B cell (primary cell): Measurements from ENCODE around the gene LSM4. TPM values are rescaled to one million over a fixed set of nuclear protein-coding genes. Genes with fewer than 3 reads are reported as not detected.
A peak's percentile ranks its signal among the peaks of the same experiment; 100 is the strongest.

Experiments used
- ATAC-seq: fragments of 200-7000 bp; cut with Tn5 transposase; one replicate; pipeline ENCODE4 v1.10.0; 2021; ENCODE audit warnings: low read depth, mild to moderate bottlenecking, moderate number of reproducible peaks, moderate library complexity
- CTCF ChIA-PET: fragments of 350-600 bp; sonication (Branson Sonifier 250); formaldehyde crosslinking; loops from one replicate; lab custom pipeline; 2021; ENCODE audit warnings: antibody characterized with exemption, inconsistent platforms; lab: Charles Lee
- POLR2A ChIA-PET: fragments of 350-600 bp; sonication (Branson Sonifier 250); formaldehyde crosslinking; loops from one replicate; lab custom pipeline; 2021; ENCODE audit warnings: antibody characterized with exemption; lab: Charles Lee
- DNase-seq: peaks from one replicate; pipeline ENCODE4 v3.0.0; 2013
- H2AFZ ChIP-seq: 2 replicates; pipeline ENCODE4 v1.6.1; 2012; ENCODE audit warnings: mild to moderate bottlenecking, low read depth, low read length; ENCODE audit not compliant: insufficient read depth, poor library complexity, severe bottlenecking
- H3K27ac ChIP-seq, 2 donors: 1 replicate in 1 of 2; 2 replicates in 1 of 2; pipeline ENCODE4 v1.5.1; 2012 to 2013; ENCODE audit warnings: low read length in 2 of 2, mild to moderate bottlenecking in 2 of 2, moderate library complexity in 1 of 2
- H3K27me3 ChIP-seq, 4 experiments: fragments of 200-600 bp in 1 of 4; sonication (generic) in 1 of 4; replicated peaks in 1 of 4; 1 replicate in 2 of 4; 2 replicates in 2 of 4; pipeline versions ENCODE4 v1.6.1 to v1.7.0; 2013 to 2016; ENCODE audit warnings: low read length in 3 of 4, mild to moderate bottlenecking in 2 of 4, mixed read lengths in 1 of 4, moderate library complexity in 1 of 4; ENCODE audit not compliant: insufficient read depth in 4 of 4, control insufficient read depth in 3 of 4; ENCODE audit errors: control extremely low read depth in 1 of 4
- H3K36me3 ChIP-seq, 2 experiments: replicated peaks in 1 of 2; 1 replicate in 1 of 2; 2 replicates in 1 of 2; pipeline versions ENCODE4 v1.6.1 to v1.7.1; 2013; ENCODE audit warnings: low read length in 1 of 2; ENCODE audit not compliant: insufficient read depth in 2 of 2, control insufficient read depth in 1 of 2; ENCODE audit errors: control extremely low read depth in 1 of 2, extremely low read depth in 1 of 2
- H3K4me1 ChIP-seq, 2 donors: fragments of 200-600 bp in 1 of 2; sonication (generic) in 1 of 2; 1 replicate in 1 of 2; 2 replicates in 1 of 2; pipeline versions ENCODE4 v1.5.1 to v1.6.1; 2013 to 2017; ENCODE audit warnings: low read length in 2 of 2; ENCODE audit not compliant: control insufficient read depth in 2 of 2, insufficient read depth in 2 of 2
- H3K4me2 ChIP-seq: replicated peaks from 2 replicates; pipeline ENCODE3; 2012; ENCODE audit warnings: mild to moderate bottlenecking, low read depth, low read length; ENCODE audit not compliant: poor library complexity, severe bottlenecking
- H3K4me3 ChIP-seq, 5 experiments: fragments of 200-600 bp in 1 of 5; sonication (generic) in 1 of 5; 1 replicate in 3 of 5; 2 replicates in 2 of 5; pipeline versions ENCODE4 v1.5.1 to v1.7.0; 2011 to 2016; ENCODE audit warnings: low read length in 4 of 5, mild to moderate bottlenecking in 4 of 5, low read depth in 2 of 5, control low read depth in 1 of 5, moderate library complexity in 1 of 5; ENCODE audit not compliant: insufficient read depth in 1 of 5; ENCODE audit errors: control extremely low read depth in 1 of 5, extremely low read depth in 1 of 5
- H3K79me2 ChIP-seq: fragments of 200-600 bp; sonication (generic); one replicate; pipeline ENCODE4 v1.6.0; 2016; ENCODE audit warnings: low read length; ENCODE audit not compliant: control insufficient read depth, insufficient read depth
- H3K9ac ChIP-seq: fragments of 200-600 bp; sonication (generic); 2 replicates; pipeline ENCODE4 v1.6.1; 2017; ENCODE audit warnings: mild to moderate bottlenecking, low read length, moderate library complexity
- H3K9me3 ChIP-seq, 3 donors: one replicate each; pipeline versions ENCODE4 v1.6.1 to v1.7.1; 2013; ENCODE audit warnings: low read length in 2 of 3; ENCODE audit not compliant: control insufficient read depth in 2 of 3, insufficient read depth in 1 of 3; ENCODE audit errors: control extremely low read depth in 1 of 3
- H4K20me1 ChIP-seq: 2 replicates; pipeline ENCODE4 v1.6.0; 2012; ENCODE audit warnings: mild to moderate bottlenecking, low read length; ENCODE audit not compliant: insufficient read depth, control insufficient read depth, poor library complexity, severe bottlenecking
- H3K27ac Mint-ChIP-seq: one replicate; pipeline ENCODE4 v1.8.0; 2021; ENCODE audit warnings: mixed read lengths
- H3K27me3 Mint-ChIP-seq: one replicate; pipeline ENCODE4 v1.8.0; 2021; ENCODE audit warnings: mixed read lengths
- H3K4me1 Mint-ChIP-seq: one replicate; pipeline ENCODE4 v1.8.0; 2021; ENCODE audit warnings: mixed read lengths
- H3K4me3 Mint-ChIP-seq: one replicate; pipeline ENCODE4 v1.8.0; 2021; ENCODE audit warnings: mixed read lengths
- H3K9me3 Mint-ChIP-seq: one replicate; pipeline ENCODE4 v1.8.0; 2022; ENCODE audit warnings: mixed read lengths; ENCODE audit not compliant: insufficient read depth
- EZH2 ChIP-seq: IDR thresholded peaks from 2 replicates; pipeline ENCODE4 v1.6.1; 2012; ENCODE audit warnings: borderline replicate concordance, low read depth, mild to moderate bottlenecking, moderate library complexity, low read length; ENCODE audit not compliant: insufficient read depth, poor library complexity, severe bottlenecking
- WGBS: methylation state at CpG from one replicate; pipeline ENCODE4 v1.1.5; 2013; ENCODE audit warnings: missing lambda C conversion rate; ENCODE audit not compliant: insufficient coverage; 5-methylcytosine and 5-hydroxymethylcytosine counted together
- intact Hi-C: fragments of 100-400 bp; cut with micrococcal nuclease; formaldehyde crosslinking; loops from one replicate; pipeline ENCODE4 v1.10.0; 2022
- polyA plus RNA-seq: library from polyadenylated mRNA; depleted of rRNA; stranded (reverse); fragments of >200 nt; gene quantifications from 2 replicates; pipeline ENCODE4 v1.2.3, GENCODE V29; 2012
- total RNA-seq, 2 donors: library from RNA; stranded (reverse); fragments of 120-200 nt in 1 of 2; gene quantifications; 1 replicate in 1 of 2; 2 replicates in 1 of 2; pipeline versions ENCODE4 v1.2.3 to v1.2.4, GENCODE V29; 2013 to 2022
- TF ChIP-seq, protein P1 (sequence below): fragments of 200-600 bp; IDR thresholded peaks from one replicate; pipeline ENCODE4 v1.8.0; 2022; ENCODE audit warnings: antibody characterized with exemption, mild to moderate bottlenecking

Gene LSM4
- total and polyA plus RNA-seq, 2 donors (not counting 1 experiment from before 2014, with no cell fraction given), result 66.3 to 86.1 TPM

DNA sequence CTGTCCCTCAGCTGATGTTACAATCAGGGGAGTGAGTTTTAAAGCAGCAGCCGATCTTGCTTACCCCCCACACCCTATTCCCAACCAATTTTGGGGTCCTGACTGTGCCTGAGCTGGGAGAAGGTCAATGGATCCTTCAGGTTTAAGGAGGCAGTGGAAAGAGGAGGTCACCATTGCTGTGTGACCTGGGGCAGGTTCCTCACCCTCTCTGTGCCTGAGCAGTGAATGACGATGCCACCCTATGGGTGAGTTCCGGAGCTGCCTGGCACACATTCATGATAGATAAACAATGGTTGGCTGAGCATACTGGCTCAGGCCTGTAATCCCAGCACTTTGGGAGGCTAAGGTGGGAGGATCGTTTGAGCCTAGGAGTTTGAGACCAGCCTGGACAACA, 21.2 kb downstream of the LSM4 start:
- CTCF ChIA-PET, result interaction anchor here (0.9 to 5.5 kb wide), 4 partner anchors 9 to 22 kb away, joined by 3 to 167 read pairs (median 5); partner anchors contain the start of genes JUND and LSM4
- ATAC-seq (no peak), DNase-seq (no peak)
- TF ChIP-seq, protein P1, sequence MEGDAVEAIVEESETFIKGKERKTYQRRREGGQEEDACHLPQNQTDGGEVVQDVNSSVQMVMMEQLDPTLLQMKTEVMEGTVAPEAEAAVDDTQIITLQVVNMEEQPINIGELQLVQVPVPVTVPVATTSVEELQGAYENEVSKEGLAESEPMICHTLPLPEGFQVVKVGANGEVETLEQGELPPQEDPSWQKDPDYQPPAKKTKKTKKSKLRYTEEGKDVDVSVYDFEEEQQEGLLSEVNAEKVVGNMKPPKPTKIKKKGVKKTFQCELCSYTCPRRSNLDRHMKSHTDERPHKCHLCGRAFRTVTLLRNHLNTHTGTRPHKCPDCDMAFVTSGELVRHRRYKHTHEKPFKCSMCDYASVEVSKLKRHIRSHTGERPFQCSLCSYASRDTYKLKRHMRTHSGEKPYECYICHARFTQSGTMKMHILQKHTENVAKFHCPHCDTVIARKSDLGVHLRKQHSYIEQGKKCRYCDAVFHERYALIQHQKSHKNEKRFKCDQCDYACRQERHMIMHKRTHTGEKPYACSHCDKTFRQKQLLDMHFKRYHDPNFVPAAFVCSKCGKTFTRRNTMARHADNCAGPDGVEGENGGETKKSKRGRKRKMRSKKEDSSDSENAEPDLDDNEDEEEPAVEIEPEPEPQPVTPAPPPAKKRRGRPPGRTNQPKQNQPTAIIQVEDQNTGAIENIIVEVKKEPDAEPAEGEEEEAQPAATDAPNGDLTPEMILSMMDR, result no peak
- no peak for TF ChIP-seq EZH2
- H2AFZ ChIP-seq, result no peak overlapping the region
- H3K27ac Mint-ChIP-seq, result peak overlapping the region; percentile 84
- WGBS, result 100% methylated on average over 2 of the region's 4 CpGs
- peak overlapping the region; percentile 30 to 70 for H3K27ac ChIP-seq
- H3K4me3 ChIP-seq, result no peak overlapping the region
- no peak overlapping the region for H3K4me2 ChIP-seq
- peaks cover 11% of the 10 kb centered on the region for H3K79me2 ChIP-seq
- no peak overlapping the region for H3K9ac ChIP-seq
- peaks cover 34% of the 10 kb centered on the region for H3K4me1 Mint-ChIP-seq
- H3K9me3 Mint-ChIP-seq, result no peaks in the 10 kb centered on the region
- intact Hi-C loops, result no loop called here
- no peaks in the 10 kb centered on the region for H3K9me3 ChIP-seq
- no peaks in the 10 kb centered on the region for H3K36me3 ChIP-seq
- peaks cover 31 to 47% of the 10 kb centered on the region in 2 donors for H3K4me1 ChIP-seq
- no peaks in the 10 kb centered on the region for H4K20me1 ChIP-seq
- POLR2A ChIA-PET, result interaction anchor here (0.6 to 5.5 kb wide), 4 partner anchors 10 to 113 kb away, joined by 3 to 224 read pairs (median 109); partner anchors contain the start of gene JUND
- no peaks in the 10 kb centered on the region for H3K27me3 ChIP-seq
- H3K27me3 Mint-ChIP-seq, result no peaks in the 10 kb centered on the region
- peak overlapping the region; percentile 16 for H3K4me3 Mint-ChIP-seq

GRCh38 chr19:18300930-18301717, 21.8 kb downstream of the LSM4 start:
- no peak overlapping the region for H3K4me2 ChIP-seq
- ATAC-seq (no peak), DNase-seq (no peak)
- Mint-ChIP-seq H3K9me3 (no peaks in the 10 kb centered on the region), H3K27me3 (no peaks in the 10 kb centered on the region), H3K4me1 (peaks cover 32% of the 10 kb centered on the region), H3K27ac (peak overlapping the region; percentile 84), H3K4me3 (peak overlapping the region; percentile 16)
- intact Hi-C loops, result no loop called here
- H4K20me1 ChIP-seq, result no peaks in the 10 kb centered on the region
- H3K4me1 ChIP-seq, result peaks cover 25 to 41% of the 10 kb centered on the region in 2 donors
- H3K27ac ChIP-seq, result peak overlapping the region; percentile 30 to 70
- peaks cover 11% of the 10 kb centered on the region for H3K79me2 ChIP-seq
- POLR2A ChIA-PET, result interaction anchor here (5.5 kb wide), 1 partner anchor 10 kb away, joined by 213 read pairs; no protein-coding TSS in a partner anchor
- CTCF ChIA-PET, result interaction anchor here (0.6 to 5.5 kb wide), 4 partner anchors 8 to 28 kb away, joined by 3 to 167 read pairs (median 3); partner anchors contain the start of gene JUND
- no peak overlapping the region for H3K9ac ChIP-seq
- WGBS, result 92% methylated on average over 15 of the region's 18 CpGs
- TF ChIP-seq, protein P1, result no peak
- no peak for TF ChIP-seq EZH2
- no peak overlapping the region for H2AFZ ChIP-seq
- no peak overlapping the region for H3K4me3 ChIP-seq
- H3K27me3 ChIP-seq, result no peaks in the 10 kb centered on the region
- no peaks in the 10 kb centered on the region for H3K9me3 ChIP-seq
- no peaks in the 10 kb centered on the region for H3K36me3 ChIP-seq
